Vagina (tissue), 2 donors: ENCODE data around the gene ENPEP. TPM values are rescaled to one million over a fixed set of nuclear protein-coding genes. Genes with fewer than 3 reads are reported as not detected.
"Not testable (repeated sequence)": the region's sequence is repeated elsewhere in the genome, so short reads cannot be mapped to it uniquely, and the experiment has no call there.

Experiments used
- DNase-seq, 2 donors: peaks; one replicate each; pipeline ENCODE4 v3.0.0-alpha.2; 2017; ENCODE audit errors: extremely low spot score in 2 of 2
- H3K27ac ChIP-seq: fragments of 200-600 bp; sonication (generic); one replicate; pipeline ENCODE4 v1.5.1; 2019
- H3K27me3 ChIP-seq: fragments of 200-600 bp; sonication (generic); one replicate; pipeline ENCODE4 v1.5.1; 2019
- H3K36me3 ChIP-seq, 2 donors: fragments of 200-600 bp; sonication (generic); one replicate each; pipeline ENCODE4 v1.5.1; 2017 to 2019
- H3K4me1 ChIP-seq: fragments of 200-600 bp; sonication (generic); one replicate; pipeline ENCODE4 v1.5.1; 2019
- H3K4me3 ChIP-seq, 2 donors: fragments of 200-600 bp; sonication (generic); 1 replicate in 1 of 2; 2 replicates in 1 of 2; pipeline ENCODE4 v1.5.1; 2016 to 2019
- H3K9me3 ChIP-seq: fragments of 200-600 bp; sonication (generic); one replicate; pipeline ENCODE4 v1.5.1; 2019
- POLR2A ChIP-seq, 2 donors: fragments of 450-650 bp; IDR thresholded peaks; one replicate each; pipeline ENCODE4 v1.6.1; 2017; ENCODE audit warnings: antibody characterized with exemption in 2 of 2, mild to moderate bottlenecking in 2 of 2, moderate library complexity in 2 of 2
- POLR2AphosphoS5 ChIP-seq, 2 donors: sonication (generic); formaldehyde crosslinking; IDR thresholded peaks; one replicate each; pipeline ENCODE4 v1.9.0; 2017; ENCODE audit warnings: antibody characterized with exemption in 2 of 2, mild to moderate bottlenecking in 2 of 2, low read depth in 1 of 2; ENCODE audit not compliant: insufficient read depth in 1 of 2
- intact Hi-C: fragments of 100-400 bp; cut with DNase I; formaldehyde crosslinking; loops from one replicate; pipeline ENCODE4 v1.15.1; 2023
- total RNA-seq: library from RNA; depleted of rRNA; stranded (reverse); fragments of >200 nt; gene quantifications from one replicate; pipeline ENCODE4 v1.2.3, GENCODE V29; 2016
- TF ChIP-seq, protein P1 (sequence below), 3 experiments: fragments of 450-650 bp in 2 of 3; fragments of 200-600 bp in 1 of 3; sonication (generic) in 1 of 3; IDR thresholded peaks; one replicate each; pipeline ENCODE4 v1.5.1; 2017 to 2019; ENCODE audit warnings: antibody characterized with exemption in 3 of 3, mild to moderate bottlenecking in 2 of 3, moderate library complexity in 2 of 3

ENPEP gene
- total RNA-seq, 1 donor from 2014 or later, result 5.2 TPM

DNA sequence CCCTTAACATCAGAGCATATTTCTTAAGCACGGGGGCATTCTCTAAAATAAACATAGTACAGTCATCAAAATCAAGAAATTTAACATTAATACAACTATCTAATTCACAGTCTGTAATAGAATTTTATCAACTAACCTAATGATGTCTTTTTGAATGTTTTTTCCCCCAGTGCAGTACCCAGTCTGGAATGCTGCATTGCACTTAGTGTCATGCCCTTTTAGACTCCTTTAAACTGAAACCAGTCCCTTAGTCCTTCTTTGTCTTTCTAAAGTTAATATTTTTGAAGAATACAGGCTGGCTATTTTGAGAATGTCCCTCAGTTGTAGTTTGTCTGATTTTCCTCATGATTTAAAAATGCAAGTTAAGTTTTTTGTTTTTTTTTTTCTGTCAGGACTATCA is 9.5 kb downstream of the ENPEP start:
- intact Hi-C loops, result no loop called here
- no peak for DNase-seq
- no peaks in the 10 kb centered on the region for H3K9me3 ChIP-seq
- no peaks in the 10 kb centered on the region for H3K27me3 ChIP-seq
- TF ChIP-seq, protein P1, sequence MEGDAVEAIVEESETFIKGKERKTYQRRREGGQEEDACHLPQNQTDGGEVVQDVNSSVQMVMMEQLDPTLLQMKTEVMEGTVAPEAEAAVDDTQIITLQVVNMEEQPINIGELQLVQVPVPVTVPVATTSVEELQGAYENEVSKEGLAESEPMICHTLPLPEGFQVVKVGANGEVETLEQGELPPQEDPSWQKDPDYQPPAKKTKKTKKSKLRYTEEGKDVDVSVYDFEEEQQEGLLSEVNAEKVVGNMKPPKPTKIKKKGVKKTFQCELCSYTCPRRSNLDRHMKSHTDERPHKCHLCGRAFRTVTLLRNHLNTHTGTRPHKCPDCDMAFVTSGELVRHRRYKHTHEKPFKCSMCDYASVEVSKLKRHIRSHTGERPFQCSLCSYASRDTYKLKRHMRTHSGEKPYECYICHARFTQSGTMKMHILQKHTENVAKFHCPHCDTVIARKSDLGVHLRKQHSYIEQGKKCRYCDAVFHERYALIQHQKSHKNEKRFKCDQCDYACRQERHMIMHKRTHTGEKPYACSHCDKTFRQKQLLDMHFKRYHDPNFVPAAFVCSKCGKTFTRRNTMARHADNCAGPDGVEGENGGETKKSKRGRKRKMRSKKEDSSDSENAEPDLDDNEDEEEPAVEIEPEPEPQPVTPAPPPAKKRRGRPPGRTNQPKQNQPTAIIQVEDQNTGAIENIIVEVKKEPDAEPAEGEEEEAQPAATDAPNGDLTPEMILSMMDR (IDR thresholded peaks at IDR 0.05), result no peak
- TF ChIP-seq POLR2AphosphoS5 (IDR thresholded peaks at IDR 0.05; ENCODE audit: insufficient read depth in 1 of 2, low read depth in 1 of 2), result no peak
- no peak for TF ChIP-seq POLR2A (IDR thresholded peaks at IDR 0.05)
- no peaks in the 10 kb centered on the region for H3K36me3 ChIP-seq
- H3K27ac ChIP-seq, result no peak overlapping the region
- H3K4me1 ChIP-seq, result no peaks in the 10 kb centered on the region
- H3K4me3 ChIP-seq, result no peak overlapping the region

DNA sequence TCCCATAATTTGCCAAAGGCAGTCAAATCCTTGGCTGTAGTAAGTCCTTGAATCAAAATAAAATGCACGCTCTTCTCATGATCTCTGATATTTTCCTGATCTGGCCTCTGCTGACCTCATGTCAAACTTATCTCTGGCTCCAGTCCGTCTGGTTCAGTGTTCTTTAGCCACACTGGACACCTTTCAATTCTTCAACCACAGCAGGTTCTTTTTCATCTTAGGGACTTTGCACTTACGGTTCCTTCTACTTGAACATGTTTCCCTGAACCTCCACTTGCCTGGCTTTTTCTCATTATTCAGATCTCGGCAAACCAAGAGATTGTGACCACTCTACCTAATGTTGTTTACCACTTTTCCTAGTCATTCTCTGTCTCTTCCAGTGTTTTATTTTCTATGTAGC is 10.3 kb downstream of the ENPEP start:
- Histone ChIP-seq H3K9me3 (no peaks in the 10 kb centered on the region), H3K27me3 (no peaks in the 10 kb centered on the region), H3K4me1 (no peaks in the 10 kb centered on the region), H3K4me3 (no peak overlapping the region), H3K27ac (no peak overlapping the region), H3K36me3 (no peaks in the 10 kb centered on the region)
- TF ChIP-seq, protein P1 (IDR thresholded peaks at IDR 0.05), result no peak
- TF ChIP-seq POLR2A (IDR thresholded peaks at IDR 0.05) (no peak), POLR2AphosphoS5 (IDR thresholded peaks at IDR 0.05; ENCODE audit: insufficient read depth in 1 of 2, low read depth in 1 of 2) (no peak)
- intact Hi-C loops, result no loop called here
- DNase-seq, result no peak

DNA sequence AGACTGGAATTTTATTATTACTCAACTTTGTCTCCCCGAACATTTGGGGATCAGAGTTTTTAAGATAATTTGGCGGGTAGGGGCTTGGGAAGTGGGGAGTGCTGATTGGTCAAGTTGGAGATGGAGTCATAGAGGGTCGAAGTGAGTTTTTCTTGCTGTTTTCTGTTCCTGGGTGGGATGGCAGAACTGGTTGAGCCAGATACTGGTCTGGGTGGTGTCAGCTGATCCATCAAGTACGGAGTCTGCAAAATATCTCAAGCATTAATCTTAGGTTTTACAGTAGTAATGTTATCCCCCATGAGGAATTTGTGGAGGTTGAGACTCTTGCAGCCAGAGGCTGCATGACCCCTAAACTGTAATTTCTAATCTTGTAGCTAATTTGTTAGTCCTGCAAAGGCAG is 10.9 kb downstream of the ENPEP start:
- H3K4me1 ChIP-seq, H3K9me3 ChIP-seq, H3K4me3 ChIP-seq, H3K36me3 ChIP-seq, intact Hi-C loops, H3K27me3 ChIP-seq, H3K27ac ChIP-seq, DNase-seq: not testable (repeated sequence)

DNA sequence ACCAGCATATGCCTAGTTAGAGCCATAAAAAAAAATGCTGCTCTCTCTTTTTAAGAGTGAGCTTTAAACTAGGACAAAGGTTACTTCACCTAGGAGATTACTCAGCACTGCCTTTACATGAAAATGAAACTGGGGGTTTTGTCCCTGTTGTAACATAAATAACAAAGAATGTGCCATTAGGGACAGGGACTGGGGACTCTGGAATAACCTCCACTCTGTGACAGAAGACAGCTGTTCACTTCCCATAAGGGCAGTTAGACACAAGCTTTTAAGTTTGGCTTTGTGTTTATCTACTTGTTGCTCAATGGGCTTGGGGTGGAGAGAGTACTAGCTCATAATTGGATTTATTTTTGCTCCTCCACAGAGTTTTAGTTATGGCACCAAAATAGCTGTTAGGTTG is 11.9 kb downstream of the ENPEP start:
- no peak for TF ChIP-seq POLR2A (IDR thresholded peaks at IDR 0.05)
- TF ChIP-seq, protein P1 (IDR thresholded peaks at IDR 0.05), result no peak
- H3K4me1 ChIP-seq, result no peaks in the 10 kb centered on the region
- intact Hi-C loops, result no loop called here
- no peak for DNase-seq
- no peak overlapping the region for H3K4me3 ChIP-seq
- no peaks in the 10 kb centered on the region for H3K9me3 ChIP-seq
- no peaks in the 10 kb centered on the region for H3K36me3 ChIP-seq
- no peaks in the 10 kb centered on the region for H3K27me3 ChIP-seq
- H3K27ac ChIP-seq, result no peak overlapping the region

DNA sequence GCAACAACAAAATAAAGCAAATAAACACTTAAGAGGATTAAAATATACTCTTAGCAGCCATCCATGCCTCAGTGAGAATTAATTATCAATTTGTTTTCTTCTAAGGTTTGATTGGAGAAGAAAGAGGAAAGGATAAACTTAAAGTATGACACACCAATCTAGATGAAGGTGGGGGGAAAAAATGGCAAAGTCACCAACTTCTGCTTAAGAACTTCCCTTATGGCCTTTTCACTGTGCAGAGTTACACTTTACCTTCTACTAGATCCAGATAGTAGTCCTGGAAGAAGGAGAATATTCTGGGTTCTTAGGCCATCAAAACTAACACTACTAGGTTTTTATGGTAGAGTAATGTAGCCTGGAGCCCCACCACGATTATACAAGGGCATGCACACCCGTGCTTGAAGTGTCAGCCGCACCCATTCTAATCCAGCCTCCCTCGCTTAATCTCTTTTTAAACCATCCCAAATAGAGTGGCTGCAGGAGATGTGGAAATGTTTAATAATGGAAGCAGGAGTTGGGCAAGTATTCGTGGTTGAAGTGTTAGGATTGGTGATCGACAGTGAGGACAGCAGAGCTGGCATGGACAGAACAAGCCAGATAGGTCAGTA is 14.1 kb downstream of the ENPEP start:
- no peak for DNase-seq
- Histone ChIP-seq H3K36me3 (no peaks in the 10 kb centered on the region), H3K9me3 (no peaks in the 10 kb centered on the region), H3K4me3 (no peak overlapping the region), H3K4me1 (no peaks in the 10 kb centered on the region), H3K27me3 (no peaks in the 10 kb centered on the region), H3K27ac (no peak overlapping the region)
- TF ChIP-seq POLR2A (IDR thresholded peaks at IDR 0.05) (no peak), POLR2AphosphoS5 (IDR thresholded peaks at IDR 0.05; ENCODE audit: insufficient read depth in 1 of 2, low read depth in 1 of 2) (no peak)
- TF ChIP-seq, protein P1 (IDR thresholded peaks at IDR 0.05), result no peak
- intact Hi-C loops, result no loop called here
